22Rv1 (cell line): ENCODE results near the gene GMPR2.

ENCODE experiments used
- H3K27ac ChIP-seq: fragments of 450-650 bp; 2 replicates; pipeline ENCODE4 v1.5.1; 2017
- ZFX ChIP-seq: fragments of 450-650 bp; IDR thresholded peaks from 2 replicates; pipeline ENCODE4 v1.6.1; 2017; ENCODE audit warnings: antibody characterized with exemption, borderline replicate concordance
- TF ChIP-seq, protein P1 (sequence below): fragments of 450-650 bp; IDR thresholded peaks from 2 replicates; pipeline ENCODE4 v1.5.1; 2017; ENCODE audit warnings: mild to moderate bottlenecking

Gene GMPR2

DNA sequence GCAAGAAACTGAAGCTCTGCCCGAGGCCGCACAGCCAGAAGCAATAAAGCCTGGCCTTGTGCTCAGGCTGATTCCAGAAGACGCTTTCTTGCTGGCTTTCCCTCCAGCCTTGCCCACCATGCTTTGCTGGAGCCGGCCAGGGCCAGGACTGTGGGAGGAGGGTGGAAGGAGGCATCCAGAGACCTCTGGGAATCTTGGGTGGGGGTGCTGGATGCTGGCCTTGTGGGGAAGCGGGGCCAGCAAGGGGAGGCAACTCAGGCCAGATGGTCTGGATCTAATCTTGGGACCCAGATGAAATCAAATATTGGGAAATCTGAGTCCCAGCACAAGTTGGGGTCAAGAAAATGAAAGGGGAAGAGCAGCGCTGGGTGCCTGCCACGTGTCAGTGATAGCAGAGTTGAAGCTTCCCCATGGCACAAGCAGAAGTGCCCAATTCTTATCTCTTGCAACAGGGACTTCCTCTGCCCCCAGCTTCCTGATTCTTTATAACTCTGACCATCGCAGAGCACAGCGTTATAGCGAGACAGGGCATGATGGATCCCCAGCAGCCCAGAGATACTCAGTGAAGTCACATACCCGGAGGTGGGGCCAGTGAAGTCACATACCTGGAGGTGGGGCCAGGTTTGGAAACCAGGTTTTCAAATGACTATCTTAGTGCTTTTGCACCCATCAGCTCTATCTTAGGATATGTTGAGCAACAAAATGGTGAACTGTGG lies 45.0 kb downstream of the GMPR2 start:
- no peak for TF ChIP-seq ZFX
- TF ChIP-seq, protein P1, sequence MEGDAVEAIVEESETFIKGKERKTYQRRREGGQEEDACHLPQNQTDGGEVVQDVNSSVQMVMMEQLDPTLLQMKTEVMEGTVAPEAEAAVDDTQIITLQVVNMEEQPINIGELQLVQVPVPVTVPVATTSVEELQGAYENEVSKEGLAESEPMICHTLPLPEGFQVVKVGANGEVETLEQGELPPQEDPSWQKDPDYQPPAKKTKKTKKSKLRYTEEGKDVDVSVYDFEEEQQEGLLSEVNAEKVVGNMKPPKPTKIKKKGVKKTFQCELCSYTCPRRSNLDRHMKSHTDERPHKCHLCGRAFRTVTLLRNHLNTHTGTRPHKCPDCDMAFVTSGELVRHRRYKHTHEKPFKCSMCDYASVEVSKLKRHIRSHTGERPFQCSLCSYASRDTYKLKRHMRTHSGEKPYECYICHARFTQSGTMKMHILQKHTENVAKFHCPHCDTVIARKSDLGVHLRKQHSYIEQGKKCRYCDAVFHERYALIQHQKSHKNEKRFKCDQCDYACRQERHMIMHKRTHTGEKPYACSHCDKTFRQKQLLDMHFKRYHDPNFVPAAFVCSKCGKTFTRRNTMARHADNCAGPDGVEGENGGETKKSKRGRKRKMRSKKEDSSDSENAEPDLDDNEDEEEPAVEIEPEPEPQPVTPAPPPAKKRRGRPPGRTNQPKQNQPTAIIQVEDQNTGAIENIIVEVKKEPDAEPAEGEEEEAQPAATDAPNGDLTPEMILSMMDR = no peak
- H3K27ac ChIP-seq = no peak overlapping the region

DNA sequence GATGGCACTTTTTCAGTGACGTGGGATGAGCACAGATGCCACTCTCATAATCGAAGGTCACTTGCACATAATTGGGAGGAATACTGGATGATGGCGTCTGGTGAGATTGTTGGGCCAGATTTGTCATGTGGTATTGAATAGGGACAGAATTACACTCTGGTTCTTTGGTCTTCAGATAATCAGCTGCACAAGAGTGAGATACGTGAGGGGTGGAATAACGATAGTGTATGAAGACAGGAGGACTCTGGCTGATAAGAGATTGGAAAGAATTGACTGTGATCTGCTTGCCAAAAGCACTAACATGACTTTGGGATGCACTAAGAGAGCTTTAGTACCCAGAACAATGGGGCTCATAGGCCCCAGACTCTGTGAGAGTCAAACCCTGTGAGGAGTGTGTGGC lies 45.7 kb downstream of the GMPR2 start:
- H3K27ac ChIP-seq = no peak overlapping the region
- no peak for TF ChIP-seq ZFX
- TF ChIP-seq, protein P1 = no peak

DNA sequence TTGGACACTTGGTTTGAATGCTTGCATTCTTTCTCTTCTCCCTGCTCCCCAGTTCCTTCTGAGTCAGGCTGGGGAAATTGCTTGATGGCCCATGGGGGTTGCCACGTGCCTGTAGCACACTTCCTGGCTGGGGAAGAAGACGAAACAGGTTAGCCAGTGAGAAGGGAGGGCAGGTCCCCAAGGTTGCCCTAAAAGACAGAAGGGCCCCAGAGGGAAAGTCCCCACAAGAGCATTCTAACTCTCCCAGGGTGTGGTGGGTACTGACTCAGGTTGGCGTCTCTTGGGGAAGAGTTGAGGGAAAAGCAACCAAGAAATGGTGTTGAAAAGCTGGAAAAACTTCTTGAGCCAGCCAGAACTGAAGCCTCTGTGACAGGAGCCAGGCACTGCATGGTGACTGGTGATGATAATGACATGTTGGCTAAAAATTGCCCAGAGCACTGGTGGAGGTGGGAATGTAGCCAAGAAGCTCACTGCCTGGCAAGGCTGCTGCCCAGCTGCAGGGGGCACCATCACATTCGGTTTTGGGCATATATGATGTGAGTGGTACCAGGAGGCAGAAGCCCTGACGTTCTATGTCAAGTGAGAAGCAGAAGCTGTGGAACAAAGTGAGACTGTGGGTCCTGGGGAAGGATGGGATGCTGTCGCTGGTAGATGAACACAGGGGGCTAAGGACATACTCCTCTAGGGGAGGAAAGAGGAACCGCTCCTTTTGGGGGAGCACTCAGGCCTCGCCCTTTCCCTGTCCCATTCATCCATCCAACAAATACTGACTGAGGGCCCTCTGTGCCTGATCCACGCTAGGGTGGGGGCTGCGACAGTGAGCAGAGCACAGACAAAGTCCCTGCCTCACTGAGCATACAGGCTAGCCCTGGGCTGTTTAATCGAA lies 46.8 kb downstream of the GMPR2 start:
- H3K27ac ChIP-seq = no peak overlapping the region
- no peak for TF ChIP-seq ZFX
- TF ChIP-seq, protein P1 = peak; percentile 56

DNA sequence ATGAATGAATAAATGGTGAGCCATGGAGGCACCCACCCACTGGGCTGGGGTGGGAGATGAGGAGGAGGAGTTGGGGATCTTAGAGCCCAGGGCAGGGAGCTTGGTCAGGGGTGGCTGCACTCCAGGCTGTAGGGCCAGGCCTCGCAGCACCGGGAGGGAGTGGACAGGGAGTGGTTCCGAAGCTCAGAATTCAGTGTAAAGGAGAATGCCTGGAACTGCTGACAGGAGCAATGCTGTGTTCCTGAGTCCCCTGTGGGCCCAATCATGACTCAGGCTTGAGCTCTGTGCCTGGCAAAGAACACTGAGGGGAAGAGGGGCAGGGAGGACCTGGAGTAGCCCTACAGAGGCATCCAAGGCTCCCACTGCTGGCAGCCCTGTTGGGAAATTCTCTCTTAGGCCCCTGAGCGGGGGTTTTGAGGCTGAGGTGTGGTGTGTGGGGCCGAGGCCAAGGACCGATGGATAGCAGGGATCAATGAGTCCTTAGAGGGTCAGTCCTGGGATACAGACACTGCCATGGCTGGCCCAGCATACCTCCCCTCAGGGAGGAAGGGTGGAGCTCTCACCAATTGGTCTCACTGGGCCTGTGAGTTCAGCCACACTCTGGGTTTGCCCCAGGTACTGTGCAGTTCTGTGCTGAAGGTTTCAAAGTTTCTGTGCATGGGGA lies 48.2 kb downstream of the GMPR2 start:
- no peak for TF ChIP-seq ZFX
- TF ChIP-seq, protein P1 = no peak
- H3K27ac ChIP-seq = no peak overlapping the region

DNA sequence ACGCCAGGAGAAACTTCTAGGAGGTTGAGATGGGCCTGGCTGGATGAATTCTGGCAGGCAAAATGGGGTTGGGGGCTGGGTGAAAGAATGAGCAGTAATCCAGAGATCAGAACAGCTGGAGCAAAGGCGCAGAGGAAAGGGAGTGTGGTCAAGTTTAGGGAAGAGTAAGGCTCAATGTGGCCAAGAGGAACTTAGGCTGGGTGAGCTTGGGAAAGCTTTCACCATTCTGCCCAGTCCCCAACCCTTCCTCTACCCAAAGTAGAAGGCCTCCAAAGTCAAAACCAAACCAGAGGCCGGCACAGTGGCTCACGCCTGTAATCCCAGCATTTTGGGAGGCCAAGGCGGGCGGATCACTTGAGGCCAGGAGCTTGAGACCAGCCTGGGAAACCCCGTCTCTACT lies 48.9 kb downstream of the GMPR2 start:
- TF ChIP-seq, protein P1 = no peak
- no peak for TF ChIP-seq ZFX
- H3K27ac ChIP-seq = no peak overlapping the region

DNA sequence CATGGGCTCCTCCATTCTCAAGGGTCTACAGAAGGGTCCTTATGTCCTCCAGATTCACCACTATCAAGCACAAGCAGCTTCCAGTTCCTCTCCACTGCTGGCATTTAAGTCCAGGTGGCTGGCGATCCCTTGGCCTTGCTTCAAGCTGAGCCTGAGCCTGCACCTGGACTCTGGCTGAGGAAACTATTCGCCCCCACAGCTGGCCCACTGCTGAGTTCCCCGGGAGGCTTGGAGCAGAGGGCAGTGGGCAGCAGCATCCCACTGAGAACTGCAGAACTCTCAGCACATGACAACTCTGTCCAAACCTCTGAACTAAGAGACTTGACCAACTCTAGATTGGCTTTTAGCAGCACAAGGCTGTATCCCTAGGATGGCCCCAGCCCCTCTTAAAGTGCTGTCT lies 50.0 kb downstream of the GMPR2 start:
- no peak overlapping the region for H3K27ac ChIP-seq
- no peak for TF ChIP-seq ZFX
- TF ChIP-seq, protein P1 = no peak
